Neural crest cell (in vitro differentiated cells): ENCODE results near the gene MRPL47. TPM values are rescaled to one million over a fixed set of nuclear protein-coding genes. Genes with fewer than 3 reads are reported as not detected.

Source experiments
- DNase-seq: peaks from one replicate; pipeline ENCODE4 v3.0.0; 2021; ENCODE audit warnings: low read depth, mixed read lengths, low spot score
- H3K27ac Mint-ChIP-seq: one replicate; pipeline ENCODE4 v1.8.0; 2021; ENCODE audit warnings: mild to moderate bottlenecking, mixed read lengths; ENCODE audit not compliant: unreplicated experiment
- H3K27me3 Mint-ChIP-seq: 2 replicates; pipeline ENCODE4 v1.8.0; 2021; ENCODE audit warnings: low read depth, mild to moderate bottlenecking, mixed read lengths
- H3K36me3 Mint-ChIP-seq: 2 replicates; pipeline ENCODE4 v1.8.0; 2021; ENCODE audit warnings: low read depth, mild to moderate bottlenecking, mixed read lengths
- H3K4me1 Mint-ChIP-seq: 2 replicates; pipeline ENCODE4 v1.8.0; 2021; ENCODE audit warnings: mixed read lengths
- H3K4me3 Mint-ChIP-seq: one replicate; pipeline ENCODE4 v1.8.0; 2021; ENCODE audit warnings: mild to moderate bottlenecking, mixed read lengths
- H3K9me3 Mint-ChIP-seq: 2 replicates; pipeline ENCODE4 v1.8.0; 2021; ENCODE audit warnings: mixed read lengths
- total RNA-seq: library from RNA; stranded (reverse); gene quantifications from 2 replicates; pipeline ENCODE4 v1.2.1, GENCODE V29; 2021
- TF ChIP-seq, protein P1 (sequence below): fragments of 200-600 bp; sonication (generic); conservative IDR thresholded peaks from 2 replicates; pipeline ENCODE4 v1.5.0; 2021; ENCODE audit warnings: antibody characterized with exemption, mild to moderate bottlenecking

Gene MRPL47
- total RNA-seq, 1 donor from 2014 or later, result 59.6 TPM

DNA sequence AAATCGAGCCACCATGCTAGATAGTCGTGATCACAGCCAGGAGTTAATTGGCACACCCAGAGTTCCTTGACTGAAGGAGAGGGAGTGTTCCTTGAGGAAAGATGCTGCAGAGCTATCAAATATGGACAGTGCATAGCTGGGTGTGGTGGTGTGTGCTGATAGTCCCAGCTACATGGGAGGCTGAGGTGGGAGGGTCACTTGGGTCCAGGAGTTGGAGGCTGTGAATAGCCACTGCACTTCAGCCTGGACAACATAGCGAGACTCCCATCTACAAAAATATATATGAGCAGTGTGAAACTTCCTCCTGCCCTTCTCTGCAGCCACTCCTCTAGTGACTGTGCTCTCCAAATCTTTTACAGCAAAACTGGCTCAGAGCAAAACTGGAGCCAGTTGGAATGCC is 38.4 kb upstream of the MRPL47 start:
- no peak for DNase-seq
- Mint-ChIP-seq H3K4me3 (no peak overlapping the region), H3K27ac (no peak overlapping the region), H3K9me3 (peaks cover 2% of the 10 kb centered on the region), H3K36me3 (no peaks in the 10 kb centered on the region), H3K27me3 (no peaks in the 10 kb centered on the region), H3K4me1 (no peaks in the 10 kb centered on the region)
- TF ChIP-seq, protein P1, sequence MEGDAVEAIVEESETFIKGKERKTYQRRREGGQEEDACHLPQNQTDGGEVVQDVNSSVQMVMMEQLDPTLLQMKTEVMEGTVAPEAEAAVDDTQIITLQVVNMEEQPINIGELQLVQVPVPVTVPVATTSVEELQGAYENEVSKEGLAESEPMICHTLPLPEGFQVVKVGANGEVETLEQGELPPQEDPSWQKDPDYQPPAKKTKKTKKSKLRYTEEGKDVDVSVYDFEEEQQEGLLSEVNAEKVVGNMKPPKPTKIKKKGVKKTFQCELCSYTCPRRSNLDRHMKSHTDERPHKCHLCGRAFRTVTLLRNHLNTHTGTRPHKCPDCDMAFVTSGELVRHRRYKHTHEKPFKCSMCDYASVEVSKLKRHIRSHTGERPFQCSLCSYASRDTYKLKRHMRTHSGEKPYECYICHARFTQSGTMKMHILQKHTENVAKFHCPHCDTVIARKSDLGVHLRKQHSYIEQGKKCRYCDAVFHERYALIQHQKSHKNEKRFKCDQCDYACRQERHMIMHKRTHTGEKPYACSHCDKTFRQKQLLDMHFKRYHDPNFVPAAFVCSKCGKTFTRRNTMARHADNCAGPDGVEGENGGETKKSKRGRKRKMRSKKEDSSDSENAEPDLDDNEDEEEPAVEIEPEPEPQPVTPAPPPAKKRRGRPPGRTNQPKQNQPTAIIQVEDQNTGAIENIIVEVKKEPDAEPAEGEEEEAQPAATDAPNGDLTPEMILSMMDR, result no peak

DNA sequence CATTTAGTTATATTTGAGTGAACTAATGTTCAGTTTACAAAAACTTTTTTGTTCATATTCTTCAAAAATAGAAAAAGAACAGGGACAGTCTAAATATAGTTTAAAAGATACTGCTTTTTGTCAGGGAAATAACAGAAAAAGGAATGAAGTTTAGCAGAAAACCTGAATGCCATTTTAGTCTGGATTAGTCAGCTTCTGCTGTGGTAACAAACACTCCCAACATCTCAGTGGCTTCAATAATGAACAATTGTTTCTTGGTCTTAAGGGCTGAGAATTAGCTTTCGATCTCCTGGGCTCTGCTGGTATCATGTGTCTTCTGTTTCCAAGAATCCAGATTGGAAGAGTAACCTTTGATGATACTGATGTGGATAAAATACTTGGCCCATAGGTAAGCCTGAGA is 36.0 kb upstream of the MRPL47 start:
- Mint-ChIP-seq H3K27ac (no peak overlapping the region), H3K4me3 (no peak overlapping the region), H3K27me3 (no peaks in the 10 kb centered on the region), H3K36me3 (no peaks in the 10 kb centered on the region), H3K4me1 (no peaks in the 10 kb centered on the region), H3K9me3 (peaks cover 2% of the 10 kb centered on the region)
- no peak for DNase-seq
- TF ChIP-seq, protein P1, result no peak

DNA sequence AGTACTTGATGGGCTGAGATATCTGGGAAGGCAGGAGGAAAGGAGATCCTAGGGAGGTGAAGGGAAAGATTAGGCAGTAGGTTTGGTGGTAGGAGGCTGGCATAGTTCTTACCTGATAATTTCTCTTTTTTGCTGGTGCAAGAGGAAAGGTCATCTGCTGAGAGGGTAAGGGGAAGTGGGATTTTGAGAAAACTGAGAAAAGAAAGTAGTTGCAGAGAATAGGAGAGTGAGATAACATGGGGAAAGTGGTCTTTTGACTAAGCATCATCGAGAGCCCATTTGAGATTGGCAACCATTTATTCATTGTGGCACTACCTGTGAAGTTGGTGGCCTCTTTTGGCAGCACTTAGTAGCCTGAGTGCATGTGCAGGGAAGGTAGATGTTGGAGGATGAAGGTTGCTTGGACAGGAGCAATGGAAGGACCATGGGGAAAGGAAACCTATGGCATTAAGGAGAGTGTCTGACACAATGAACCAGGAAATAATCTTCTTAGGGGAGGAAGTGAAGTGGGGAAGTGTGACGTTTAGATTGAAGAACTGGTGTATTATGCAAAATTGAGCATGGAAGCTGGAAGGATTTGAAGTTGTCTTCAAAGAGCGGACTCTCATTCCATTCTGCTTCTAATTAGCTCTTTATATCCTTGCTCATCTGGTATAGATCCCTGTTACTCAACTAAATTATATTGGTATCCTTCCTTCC is 26.5 kb upstream of the MRPL47 start:
- Mint-ChIP-seq H3K4me3 (no peak overlapping the region), H3K36me3 (no peaks in the 10 kb centered on the region), H3K27me3 (no peaks in the 10 kb centered on the region), H3K4me1 (peaks cover 13% of the 10 kb centered on the region), H3K27ac (no peak overlapping the region), H3K9me3 (no peaks in the 10 kb centered on the region)
- DNase-seq, result no peak
- TF ChIP-seq, protein P1, result no peak

- Mint-ChIP-seq H3K4me1 (peaks cover 16% of the 10 kb centered on the region), H3K9me3 (peaks cover 2% of the 10 kb centered on the region), H3K4me3 (no peak overlapping the region), H3K27ac (no peak overlapping the region), H3K36me3 (peaks cover 18% of the 10 kb centered on the region), H3K27me3 (no peaks in the 10 kb centered on the region)
- no peak for DNase-seq
- TF ChIP-seq, protein P1, result no peak
Observed at GRCh38 chr3:179624451-179624850, 20.0 kb upstream of the MRPL47 start.

DNA sequence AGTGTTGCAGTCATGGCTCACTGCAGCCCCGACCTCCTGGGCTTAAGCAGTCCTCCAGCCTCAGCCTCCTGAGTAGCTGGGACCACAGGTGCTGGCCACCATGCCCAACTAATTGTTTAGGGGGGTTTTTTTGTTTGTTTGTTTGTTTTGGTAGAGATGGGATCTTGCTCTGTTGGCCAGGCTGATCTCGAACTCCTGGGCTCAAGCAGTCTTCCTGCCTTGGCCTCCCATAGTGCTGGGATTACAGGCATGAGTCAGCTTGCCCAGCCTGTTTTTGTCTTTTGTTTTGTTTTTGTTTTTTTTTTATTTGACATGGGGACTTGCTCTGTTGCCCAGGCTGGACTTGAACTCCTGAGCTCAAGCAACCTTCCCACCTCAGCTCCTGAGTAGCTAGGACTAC is 17.6 kb upstream of the MRPL47 start:
- H3K36me3 Mint-ChIP-seq, result peaks cover 25% of the 10 kb centered on the region
- no peak for DNase-seq
- no peak overlapping the region for H3K4me3 Mint-ChIP-seq
- TF ChIP-seq, protein P1, result no peak
- H3K27me3 Mint-ChIP-seq, result no peaks in the 10 kb centered on the region
- peaks cover 2% of the 10 kb centered on the region for H3K9me3 Mint-ChIP-seq
- H3K27ac Mint-ChIP-seq, result no peak overlapping the region
- H3K4me1 Mint-ChIP-seq, result peaks cover 6% of the 10 kb centered on the region
